C4-2B (cell line): ENCODE results near the gene SDHA.

Experiments
- H3K27ac ChIP-seq: fragments of 450-650 bp; 2 replicates; pipeline ENCODE4 v1.5.1; 2017
- CTCF ChIP-seq: fragments of 450-650 bp; conservative IDR thresholded peaks from 2 replicates; pipeline ENCODE4 v1.5.1; 2017; ENCODE audit warnings: mild to moderate bottlenecking
- ZFX ChIP-seq: fragments of 450-650 bp; IDR thresholded peaks from 2 replicates; pipeline ENCODE4 v1.6.1; 2017

Gene SDHA

GRCh38 chr5:187042-187431 lies 31.1 kb upstream of the SDHA start:
- no peak overlapping the region for H3K27ac ChIP-seq
- no peak for TF ChIP-seq CTCF

- TF ChIP-seq CTCF (no peak), ZFX (no peak)
- H3K27ac ChIP-seq, result peak overlapping the region; percentile 1; the same call in 1 of the 2 replicates
Measured at GRCh38 chr5:187617-188451, 30.3 kb upstream of the SDHA start.

- H3K27ac ChIP-seq, result peak overlapping the region; percentile 1; the same call in 1 of the 2 replicates
Measured at GRCh38 chr5:188488-189481, 29.3 kb upstream of the SDHA start.

GRCh38 chr5:189486-189885 lies 28.6 kb upstream of the SDHA start:
- peak overlapping the region; percentile 62; the same call in 1 of the 2 replicates for H3K27ac ChIP-seq
- TF ChIP-seq CTCF (no peak), ZFX (no peak)

More at GRCh38 chr5:188488-189481, 29.3 kb upstream of the SDHA start:
- no peak for TF ChIP-seq ZFX
- TF ChIP-seq CTCF, result peak; percentile 97

- H3K27ac ChIP-seq, result peak overlapping the region; percentile 62; the same call in 1 of the 2 replicates
- TF ChIP-seq ZFX (no peak), CTCF (no peak)
Measured at GRCh38 chr5:189976-190365, 28.1 kb upstream of the SDHA start.

GRCh38 chr5:190366-191035 lies 27.6 kb upstream of the SDHA start:
- TF ChIP-seq ZFX, result no peak
- TF ChIP-seq CTCF, result no peak
- H3K27ac ChIP-seq, result peak overlapping the region; percentile 62
